PFSK-1 (cell line): ENCODE measurements around the gene TWNK.

Source experiments
- FOXP2 ChIP-seq: optimal IDR thresholded peaks from 2 replicates; pipeline ENCODE3; 2011; ENCODE audit warnings: borderline replicate concordance, control low read depth, inconsistent platforms; ENCODE audit not compliant: insufficient read depth; ENCODE audit errors: extremely low read length, extremely low read depth
- POLR2AphosphoS5 ChIP-seq: IDR thresholded peaks from 2 replicates; pipeline ENCODE4 v1.6.1; 2012; ENCODE audit warnings: low read depth, mild to moderate bottlenecking, control low read depth, low read length, moderate library complexity
- SIN3A ChIP-seq: IDR thresholded peaks from 2 replicates; pipeline ENCODE4 v1.6.1; 2012; ENCODE audit warnings: mild to moderate bottlenecking, low read length, moderate library complexity, borderline replicate concordance; ENCODE audit not compliant: insufficient read depth
- TAF1 ChIP-seq: IDR thresholded peaks from 2 replicates; pipeline ENCODE4 v1.6.1; 2012; ENCODE audit warnings: low read length, control low read depth, borderline replicate concordance; ENCODE audit not compliant: insufficient read depth
- TF ChIP-seq, protein P1 (sequence below), 2 experiments: IDR thresholded peaks; 2 replicates each; pipeline versions ENCODE4 v1.6.1 to v1.8.0; 2011 to 2012; ENCODE audit warnings: low read depth in 2 of 2, low read length in 2 of 2, control low read depth in 1 of 2, inconsistent platforms in 1 of 2, mild to moderate bottlenecking in 1 of 2, moderate library complexity in 1 of 2; ENCODE audit not compliant: insufficient read depth in 1 of 2

The TWNK gene

DNA sequence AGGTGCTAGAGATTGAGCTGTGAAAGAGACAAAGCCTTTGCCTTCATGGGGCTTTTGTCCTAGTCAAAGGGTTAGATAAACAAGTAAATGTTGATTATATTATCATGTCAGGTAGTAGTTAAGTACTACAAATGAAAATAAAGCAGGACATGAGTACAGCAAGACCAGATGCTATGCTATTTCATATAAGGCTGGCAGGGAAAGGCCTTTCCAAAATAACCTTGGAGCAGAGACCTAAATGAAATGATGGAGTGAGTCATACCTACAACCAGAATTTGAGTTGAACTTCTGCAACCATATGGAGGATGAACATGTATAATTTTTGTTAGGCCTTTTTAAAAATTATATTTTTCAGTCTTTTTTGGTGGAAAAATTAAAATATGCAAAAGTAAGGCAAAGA is 41.6 kb upstream of the TWNK start:
- TF ChIP-seq TAF1, result no peak
- no peak for TF ChIP-seq SIN3A

DNA sequence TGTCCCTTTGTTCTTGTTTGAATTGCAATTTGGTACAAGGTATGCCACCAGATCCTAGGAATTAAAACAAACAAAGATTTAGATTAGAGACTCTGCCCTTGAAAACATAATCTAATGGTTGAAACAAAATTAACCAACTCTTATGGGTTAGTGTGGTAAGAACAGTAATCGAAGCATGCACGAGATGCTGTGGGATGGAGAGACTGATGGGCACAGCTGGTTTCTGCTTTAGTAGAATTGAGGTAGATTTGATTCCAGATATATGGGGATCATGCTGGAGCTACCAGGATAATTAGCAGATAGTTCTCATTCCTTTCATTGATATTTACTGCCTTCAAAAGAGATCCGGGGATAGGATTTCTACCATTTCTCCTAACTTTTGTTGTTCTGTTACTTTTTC is 38.4 kb upstream of the TWNK start:
- TF ChIP-seq POLR2AphosphoS5, result no peak
- TF ChIP-seq, protein P1, sequence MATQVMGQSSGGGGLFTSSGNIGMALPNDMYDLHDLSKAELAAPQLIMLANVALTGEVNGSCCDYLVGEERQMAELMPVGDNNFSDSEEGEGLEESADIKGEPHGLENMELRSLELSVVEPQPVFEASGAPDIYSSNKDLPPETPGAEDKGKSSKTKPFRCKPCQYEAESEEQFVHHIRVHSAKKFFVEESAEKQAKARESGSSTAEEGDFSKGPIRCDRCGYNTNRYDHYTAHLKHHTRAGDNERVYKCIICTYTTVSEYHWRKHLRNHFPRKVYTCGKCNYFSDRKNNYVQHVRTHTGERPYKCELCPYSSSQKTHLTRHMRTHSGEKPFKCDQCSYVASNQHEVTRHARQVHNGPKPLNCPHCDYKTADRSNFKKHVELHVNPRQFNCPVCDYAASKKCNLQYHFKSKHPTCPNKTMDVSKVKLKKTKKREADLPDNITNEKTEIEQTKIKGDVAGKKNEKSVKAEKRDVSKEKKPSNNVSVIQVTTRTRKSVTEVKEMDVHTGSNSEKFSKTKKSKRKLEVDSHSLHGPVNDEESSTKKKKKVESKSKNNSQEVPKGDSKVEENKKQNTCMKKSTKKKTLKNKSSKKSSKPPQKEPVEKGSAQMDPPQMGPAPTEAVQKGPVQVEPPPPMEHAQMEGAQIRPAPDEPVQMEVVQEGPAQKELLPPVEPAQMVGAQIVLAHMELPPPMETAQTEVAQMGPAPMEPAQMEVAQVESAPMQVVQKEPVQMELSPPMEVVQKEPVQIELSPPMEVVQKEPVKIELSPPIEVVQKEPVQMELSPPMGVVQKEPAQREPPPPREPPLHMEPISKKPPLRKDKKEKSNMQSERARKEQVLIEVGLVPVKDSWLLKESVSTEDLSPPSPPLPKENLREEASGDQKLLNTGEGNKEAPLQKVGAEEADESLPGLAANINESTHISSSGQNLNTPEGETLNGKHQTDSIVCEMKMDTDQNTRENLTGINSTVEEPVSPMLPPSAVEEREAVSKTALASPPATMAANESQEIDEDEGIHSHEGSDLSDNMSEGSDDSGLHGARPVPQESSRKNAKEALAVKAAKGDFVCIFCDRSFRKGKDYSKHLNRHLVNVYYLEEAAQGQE (IDR thresholded peaks at IDR 0.05; ENCODE audit: insufficient read depth in 1 of 2, low read depth in 2 of 2, low read length in 2 of 2), result no peak
- TF ChIP-seq FOXP2, result no peak
- TF ChIP-seq SIN3A, result no peak
- no peak for TF ChIP-seq TAF1

DNA sequence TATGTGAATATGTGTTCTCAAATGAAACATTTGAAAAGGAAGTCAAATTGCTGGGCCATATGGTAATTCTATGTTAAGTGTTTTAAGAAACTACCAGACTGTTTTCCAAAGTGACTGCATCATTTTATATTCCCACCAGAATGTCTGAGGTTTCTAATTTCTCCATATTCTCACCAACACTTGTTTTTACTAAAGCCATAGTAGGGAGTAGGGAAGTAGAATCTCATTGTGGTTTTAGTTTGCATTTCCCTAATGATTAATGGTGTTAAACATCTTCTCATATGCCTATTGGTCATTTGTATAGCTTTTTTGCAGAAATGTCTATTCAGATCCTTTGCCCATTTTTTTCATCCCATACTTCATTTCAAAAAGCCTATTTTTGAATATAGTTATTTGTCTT is 27.1 kb upstream of the TWNK start:
- TF ChIP-seq POLR2AphosphoS5 (no peak), FOXP2 (no peak), SIN3A (no peak), TAF1 (no peak)
- TF ChIP-seq, protein P1 (IDR thresholded peaks at IDR 0.05; ENCODE audit: insufficient read depth in 1 of 2, low read depth in 2 of 2, low read length in 2 of 2), result no peak

DNA sequence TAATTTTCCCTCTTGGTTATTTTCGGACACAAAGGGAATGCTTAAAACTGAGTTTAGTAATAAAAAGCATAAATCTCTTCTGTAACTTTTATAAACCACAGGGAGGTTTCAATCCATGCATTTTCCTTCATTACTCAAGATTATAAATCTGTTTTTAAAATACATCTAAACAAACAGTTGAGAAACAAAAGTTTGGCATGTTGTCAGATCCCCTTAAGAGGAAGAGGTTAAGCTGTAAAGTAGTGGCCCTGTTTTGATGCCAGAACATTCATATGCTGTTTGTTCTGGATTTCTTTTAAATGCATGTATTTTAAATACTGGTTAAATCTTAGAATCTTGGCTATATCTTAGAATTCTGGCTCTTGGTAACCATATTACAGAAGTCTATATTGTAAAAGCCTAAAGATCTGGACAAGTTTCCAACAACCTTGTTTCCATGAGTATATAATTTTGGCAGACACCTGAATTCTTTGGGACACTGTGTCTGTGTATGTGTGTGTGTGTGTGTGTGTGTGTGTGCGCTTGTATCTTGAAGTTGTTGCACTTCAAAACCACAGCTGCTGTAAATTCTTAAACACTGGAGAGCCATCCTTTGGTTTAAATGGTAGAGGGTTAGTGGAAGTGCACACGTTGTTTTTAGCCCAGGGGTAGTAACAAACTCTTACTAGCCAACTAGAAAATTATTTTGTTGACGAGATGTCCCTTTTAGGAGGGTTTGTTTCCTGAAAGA is 24.8 kb upstream of the TWNK start:
- TF ChIP-seq TAF1 (no peak), FOXP2 (no peak), SIN3A (no peak)
- TF ChIP-seq, protein P1 (IDR thresholded peaks at IDR 0.05; ENCODE audit: insufficient read depth in 1 of 2, low read depth in 2 of 2, low read length in 2 of 2), result no peak

DNA sequence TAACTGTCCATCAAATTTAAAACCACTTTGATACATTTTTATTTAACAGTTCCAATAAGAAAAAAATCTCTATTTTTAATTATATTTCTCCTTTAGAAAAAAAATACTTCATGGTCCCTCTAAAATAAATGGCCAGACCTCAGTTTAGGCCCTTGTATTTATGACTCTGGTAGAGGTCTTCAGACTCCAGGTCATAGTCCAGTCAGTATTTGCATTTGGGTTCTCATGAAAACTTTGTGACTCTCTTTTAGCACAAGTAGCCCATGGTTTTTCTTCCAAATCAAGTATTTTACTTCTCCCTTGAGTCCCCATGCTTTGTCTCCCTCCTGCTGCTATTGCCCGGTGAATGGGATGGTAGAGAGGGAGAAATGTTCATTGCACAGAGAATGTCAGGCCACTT is 23.5 kb upstream of the TWNK start:
- TF ChIP-seq FOXP2, result no peak
- no peak for TF ChIP-seq POLR2AphosphoS5
- TF ChIP-seq, protein P1 (IDR thresholded peaks at IDR 0.05; ENCODE audit: insufficient read depth in 1 of 2, low read depth in 2 of 2, low read length in 2 of 2), result no peak
- no peak for TF ChIP-seq TAF1
- no peak for TF ChIP-seq SIN3A
